ENCODE results near the gene CDK11B.
"Not testable (repeated sequence)": the region's sequence is repeated elsewhere in the genome, so short reads cannot be mapped to it uniquely, and the experiment has no call there.

CDK11B gene

DNA sequence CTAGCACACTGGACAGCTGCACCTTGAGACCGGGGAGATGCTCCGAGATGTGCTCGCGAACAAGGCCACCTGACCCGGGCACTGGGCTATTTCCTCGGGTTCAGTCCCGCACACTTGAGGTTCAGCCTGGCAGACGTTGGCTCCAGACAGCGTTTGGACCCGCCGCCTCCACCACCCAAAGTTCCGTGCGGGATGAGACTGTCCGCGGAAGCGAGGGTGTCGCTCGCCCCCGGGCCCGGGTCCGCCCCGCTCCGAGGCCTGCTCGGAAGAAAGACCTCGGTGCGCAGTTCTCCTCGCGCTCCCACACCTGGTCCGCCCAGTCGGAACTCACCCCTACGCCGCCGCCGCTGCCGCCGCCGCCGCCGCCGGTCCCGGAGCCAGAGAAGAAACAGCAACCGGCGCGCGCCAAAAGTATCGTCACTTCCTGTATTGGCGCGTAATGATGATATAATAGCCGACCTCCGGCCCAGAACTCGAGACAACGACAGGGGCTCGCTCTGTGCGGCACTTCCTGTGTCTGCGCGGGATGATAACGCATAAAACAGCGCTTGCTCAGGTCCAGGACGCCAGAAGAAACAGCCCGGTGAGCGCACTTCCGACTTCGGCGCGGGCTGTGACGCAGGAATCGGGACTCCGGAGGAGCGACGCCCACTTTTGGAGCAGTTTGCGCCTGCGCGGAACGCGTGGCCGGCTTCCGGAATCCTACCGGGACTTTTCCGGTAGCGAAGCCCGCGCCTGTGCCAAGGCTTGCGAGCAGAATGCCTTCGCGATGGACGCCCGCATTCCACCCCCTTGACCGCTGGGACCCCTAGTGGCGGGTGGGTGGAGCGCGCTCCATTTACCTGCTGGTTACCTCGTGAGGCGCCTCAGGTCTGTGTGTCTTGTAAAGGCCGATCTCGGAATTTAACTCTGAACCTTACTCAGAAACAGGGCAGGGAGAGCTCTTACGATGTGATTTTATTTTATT lies at the start of gene CDK11B:
Gene CDK11B (minus strand): TSS at position 422 of the 967 bp plus-strand sequence. CDS start 1,519 bp downstream, outside the sequence.
- DNase-seq = peak; percentile 99

DNA sequence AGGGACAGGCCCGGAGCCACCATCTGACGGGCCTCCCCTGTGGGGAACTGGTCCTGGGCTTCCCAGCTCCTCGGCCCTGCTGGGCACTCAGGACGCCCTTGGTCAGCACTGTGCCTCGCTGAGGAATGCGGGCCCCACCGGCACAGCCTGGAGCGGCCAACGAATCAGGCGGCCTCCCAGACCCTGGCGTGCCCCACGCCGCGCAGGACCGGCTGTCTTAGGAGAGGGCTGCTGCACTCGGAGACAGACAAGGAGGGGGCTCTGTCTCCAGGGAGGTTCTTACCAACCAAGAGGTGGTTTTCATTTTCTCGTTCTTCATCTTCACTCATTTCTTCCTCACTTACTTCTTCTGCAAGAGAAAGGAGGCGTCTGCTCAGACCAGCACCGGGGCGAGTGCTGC lies 49.1 kb upstream of the CDK11B start:
- DNase-seq = not testable (repeated sequence)

DNA sequence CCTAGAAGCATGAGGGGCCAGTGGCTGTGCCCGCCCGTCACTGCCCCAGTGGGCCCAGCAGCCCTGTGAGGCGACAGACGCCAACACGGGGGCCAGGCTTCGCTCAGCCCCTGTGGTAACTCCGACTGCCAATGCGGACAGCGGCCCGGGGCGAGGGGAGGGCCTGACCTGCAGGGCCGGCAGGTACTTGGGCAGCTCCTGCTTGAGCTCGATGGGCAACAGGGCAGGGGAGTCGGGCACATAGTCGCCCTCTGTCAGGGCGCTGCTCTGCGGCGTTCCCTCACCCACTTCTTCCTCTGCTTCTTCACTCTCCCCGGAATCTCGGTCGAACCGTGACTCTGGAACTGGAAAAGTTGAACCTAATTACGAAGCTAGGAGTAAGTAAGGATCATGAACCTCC lies 48.4 kb upstream of the CDK11B start:
- DNase-seq = not testable (repeated sequence)

DNA sequence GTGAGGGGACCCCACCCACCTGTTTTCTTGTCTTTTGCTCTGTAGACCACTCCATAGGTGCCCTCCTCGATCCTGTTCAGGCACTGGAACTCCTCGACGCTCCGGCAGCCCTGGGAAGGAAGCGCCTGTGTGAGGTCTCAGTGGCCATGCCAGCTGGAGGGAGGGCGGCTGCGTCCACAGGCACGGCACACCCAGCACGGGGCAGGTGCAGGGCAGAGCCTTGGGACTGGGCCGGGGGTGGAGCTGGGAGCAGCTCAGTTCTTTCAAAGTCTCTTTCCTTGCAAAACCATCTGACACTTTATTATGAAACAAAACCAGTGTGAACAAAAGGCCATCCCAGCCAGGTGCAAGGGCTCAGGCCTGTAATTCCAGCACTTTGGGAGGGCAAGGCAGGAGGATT lies 46.8 kb upstream of the CDK11B start:
- not testable (repeated sequence) for DNase-seq

DNA sequence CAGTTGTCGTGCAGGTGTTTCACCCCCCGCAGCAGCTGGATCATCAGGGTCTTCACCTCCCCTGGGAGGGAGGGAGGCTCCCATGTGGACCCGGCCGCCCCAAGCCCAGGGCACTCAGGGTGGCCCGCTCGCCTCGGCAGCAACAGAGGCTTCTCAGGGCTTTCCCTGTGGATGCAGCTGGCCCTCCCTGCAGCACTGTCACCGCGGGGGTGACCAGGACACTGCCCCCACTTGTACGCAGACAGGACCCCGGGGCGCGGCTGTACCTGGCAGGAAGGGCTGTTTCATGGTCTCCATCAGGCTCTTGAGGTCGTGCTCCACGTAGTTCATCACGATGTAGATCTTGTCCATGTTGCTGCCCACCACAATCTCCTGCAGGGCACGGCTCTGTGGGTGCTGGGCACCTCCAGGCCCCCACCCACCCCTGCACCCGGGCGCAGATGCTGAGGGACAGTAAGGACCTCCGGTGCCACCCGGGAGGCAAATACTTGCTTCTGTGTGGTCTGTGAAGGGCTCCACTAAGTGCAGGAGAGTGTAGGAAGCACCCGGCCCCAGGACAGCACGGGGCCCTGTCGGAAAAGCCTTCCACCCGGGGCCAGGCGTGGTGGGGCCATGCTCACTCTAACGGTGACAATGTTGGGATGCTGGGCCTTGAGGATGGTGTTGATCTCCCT lies 45.6 kb upstream of the CDK11B start:
- DNase-seq = peak in 1 of 2 donors; percentile 15

DNA sequence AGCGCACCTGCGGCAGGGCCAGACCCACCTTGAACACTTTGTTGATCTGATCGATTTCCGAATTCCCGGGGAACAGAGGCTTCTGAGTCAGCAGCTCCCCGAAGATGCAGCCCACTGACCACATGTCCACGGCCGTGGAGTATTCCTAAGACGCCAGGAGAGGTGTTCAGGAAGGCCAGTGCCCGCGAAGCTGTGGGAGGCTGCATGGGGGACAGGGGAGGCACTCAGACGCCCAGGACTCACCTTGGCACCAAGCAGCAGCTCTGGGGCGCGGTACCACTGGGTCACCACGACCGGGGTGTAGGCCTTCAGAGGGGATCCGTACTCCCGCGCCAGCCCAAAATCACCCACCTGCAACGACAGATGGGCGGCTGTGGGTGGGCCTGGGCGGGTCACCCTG lies 45.0 kb upstream of the CDK11B start:
- peak in 1 of 2 donors; percentile 18 for DNase-seq

DNA sequence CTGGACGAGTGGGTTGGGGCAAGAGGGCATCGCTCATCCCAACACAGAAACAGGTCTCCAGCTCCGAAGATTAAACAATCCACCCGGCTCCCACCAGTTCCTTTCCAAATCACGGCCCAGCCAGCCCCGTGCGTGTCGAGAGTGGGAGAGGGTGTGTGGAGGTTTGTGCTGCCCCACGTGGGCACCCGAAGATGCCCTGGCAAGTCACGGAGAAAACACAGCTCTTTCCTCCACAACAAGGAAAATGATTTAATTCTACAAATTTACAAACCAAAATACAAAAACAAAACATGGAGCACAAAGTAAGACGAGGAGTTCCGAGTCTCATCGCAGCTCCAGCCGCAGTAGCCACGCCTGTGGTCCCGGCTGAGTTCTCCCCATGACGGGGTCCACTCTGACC lies 43.7 kb upstream of the CDK11B start:
- DNase-seq = peak in 1 of 2 donors; percentile 13

DNA sequence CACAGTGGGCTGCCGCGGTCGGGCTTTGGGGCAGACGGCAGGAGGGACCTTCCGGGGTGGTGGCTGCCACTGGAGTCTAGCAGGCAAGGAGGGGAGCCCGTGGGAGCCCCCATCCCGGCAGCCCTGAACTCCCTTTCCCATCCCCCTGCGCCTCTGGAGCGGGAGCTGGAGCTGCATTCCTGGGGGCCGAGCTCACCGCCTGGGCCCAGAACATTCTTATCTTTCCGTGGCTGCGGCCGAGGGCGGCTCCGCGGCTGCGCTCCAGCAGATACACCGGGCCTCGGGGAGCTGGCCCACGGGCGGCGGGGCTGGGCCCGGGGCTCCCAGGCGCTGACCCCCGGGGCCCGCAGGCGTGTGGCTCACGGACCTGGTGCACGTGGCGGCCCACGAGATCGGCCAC lies 41.8 kb upstream of the CDK11B start:
- DNase-seq = not testable (repeated sequence)

DNA sequence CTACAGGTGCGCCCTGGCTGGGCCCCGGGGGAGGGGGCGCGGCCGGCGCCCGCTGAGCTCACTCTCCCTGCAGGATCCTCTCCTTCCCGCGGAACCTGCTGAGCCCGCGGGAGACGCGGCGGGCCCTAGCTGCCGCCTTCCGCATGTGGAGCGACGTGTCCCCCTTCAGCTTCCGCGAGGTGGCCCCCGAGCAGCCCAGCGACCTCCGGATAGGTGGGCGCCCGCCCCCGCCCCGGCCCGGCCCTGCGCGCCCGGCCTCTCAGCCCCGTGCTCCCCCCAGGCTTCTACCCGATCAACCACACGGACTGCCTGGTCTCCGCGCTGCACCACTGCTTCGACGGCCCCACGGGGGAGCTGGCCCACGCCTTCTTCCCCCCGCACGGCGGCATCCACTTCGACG lies 41.3 kb upstream of the CDK11B start:
- not testable (repeated sequence) for DNase-seq

DNA sequence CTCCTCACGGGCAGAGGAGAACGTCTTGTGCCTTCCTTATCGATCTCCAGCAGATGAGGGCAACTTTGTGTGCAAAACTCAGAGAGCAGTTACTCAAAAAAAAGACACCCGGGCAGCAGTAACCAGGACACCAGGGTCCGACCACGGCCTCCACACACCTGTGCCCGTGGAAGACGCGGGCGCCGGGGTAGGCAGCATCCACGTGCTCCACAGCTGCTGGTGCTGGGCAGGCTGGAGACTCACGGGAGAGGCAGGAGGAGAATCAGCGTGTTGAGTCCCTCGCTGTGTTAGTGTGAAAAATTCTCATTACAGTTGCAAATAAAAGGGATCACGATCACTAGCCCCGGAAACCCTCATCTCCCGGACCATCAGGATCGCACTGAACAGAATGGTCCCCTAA lies 40.3 kb upstream of the CDK11B start:
- DNase-seq = peak in 1 of 2 donors; percentile 13

DNA sequence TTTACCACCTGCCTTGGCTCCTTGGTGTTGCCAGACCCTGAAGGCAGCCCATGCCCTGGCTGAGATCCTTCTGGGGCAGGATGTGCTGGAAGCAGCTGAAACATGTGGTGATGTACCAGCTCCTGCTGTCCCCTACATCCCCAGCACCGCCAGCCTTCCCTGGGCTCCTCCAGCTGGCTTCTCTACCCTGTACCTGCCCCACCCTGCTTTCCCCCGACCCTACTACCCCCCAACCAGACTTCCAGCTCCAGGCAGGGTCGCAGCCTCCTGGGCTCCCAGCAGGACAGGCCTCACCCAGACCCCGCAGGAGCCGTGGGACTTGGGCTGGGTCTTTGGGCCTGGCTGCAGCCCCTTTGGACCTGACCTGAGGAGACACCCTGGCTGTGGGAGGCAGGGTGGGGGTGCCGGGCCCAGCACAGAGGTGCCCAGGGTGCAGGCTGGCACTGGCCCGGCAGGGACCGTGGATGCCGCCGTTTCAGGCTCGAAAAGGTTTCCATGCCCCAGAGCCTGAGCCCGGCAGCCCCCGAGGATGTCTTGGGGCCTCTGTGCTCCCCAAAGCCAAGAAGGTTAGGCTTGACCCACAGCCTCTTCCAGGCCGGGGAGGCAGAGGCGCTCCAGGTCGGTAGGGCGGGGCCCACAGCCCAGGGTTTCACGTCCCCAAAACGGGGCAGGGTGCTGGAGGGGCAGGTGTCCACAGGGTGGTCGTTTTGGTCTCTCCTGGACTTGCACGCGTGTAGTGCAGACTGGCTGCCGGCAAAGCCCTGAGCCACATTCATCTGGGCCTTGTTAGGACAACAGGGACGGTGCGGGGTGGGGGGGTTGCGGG lies 38.8 kb upstream of the CDK11B start:
- DNase-seq = peak in 1 of 2 donors; percentile 13

DNA sequence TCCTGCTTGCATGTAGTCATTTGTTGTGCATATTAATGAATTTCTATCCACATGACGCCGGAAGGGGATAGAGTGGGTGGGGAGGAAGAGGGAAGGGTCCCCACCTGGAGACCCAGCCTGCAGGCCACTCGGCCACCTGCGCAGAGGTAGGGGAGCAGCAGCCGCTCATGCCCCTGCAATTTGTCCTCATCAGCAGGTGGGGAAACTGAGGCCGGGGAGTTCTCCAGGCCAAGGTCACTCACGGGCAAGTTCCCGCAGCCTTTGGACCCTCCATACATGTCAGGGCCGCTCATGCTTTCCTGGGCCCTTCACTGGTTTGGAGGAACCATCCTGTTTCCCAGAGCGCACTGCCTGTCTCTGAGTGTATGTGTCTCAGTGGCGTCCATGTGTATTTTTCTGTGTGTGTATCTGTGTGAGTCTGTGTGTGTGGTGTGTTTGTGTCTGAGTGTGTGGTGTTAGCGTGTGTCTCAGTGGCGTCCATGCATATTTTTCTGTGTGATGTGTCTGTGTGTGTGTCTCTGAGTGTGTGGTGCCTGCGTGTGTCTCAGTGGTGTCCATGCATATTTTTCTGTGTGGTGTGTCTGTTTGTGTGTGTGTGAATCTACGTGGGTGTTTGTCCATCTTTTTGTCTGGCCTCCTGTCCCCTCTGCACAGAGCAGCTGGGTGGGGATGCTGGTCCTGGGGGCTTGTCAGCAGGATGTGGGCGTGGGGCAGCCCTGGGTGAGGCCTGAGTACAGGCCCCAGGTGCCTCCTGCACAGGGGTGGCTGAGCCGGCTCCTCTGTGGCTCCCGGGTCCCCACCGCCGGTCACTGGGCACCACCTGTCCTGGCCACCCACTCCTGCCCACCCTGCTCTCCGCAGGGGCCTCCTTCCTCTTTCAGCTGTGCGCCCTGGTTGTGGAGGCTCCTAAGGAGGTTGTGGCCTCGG lies 37.9 kb upstream of the CDK11B start:
- peak in 1 of 2 donors; percentile 14 for DNase-seq

DNA sequence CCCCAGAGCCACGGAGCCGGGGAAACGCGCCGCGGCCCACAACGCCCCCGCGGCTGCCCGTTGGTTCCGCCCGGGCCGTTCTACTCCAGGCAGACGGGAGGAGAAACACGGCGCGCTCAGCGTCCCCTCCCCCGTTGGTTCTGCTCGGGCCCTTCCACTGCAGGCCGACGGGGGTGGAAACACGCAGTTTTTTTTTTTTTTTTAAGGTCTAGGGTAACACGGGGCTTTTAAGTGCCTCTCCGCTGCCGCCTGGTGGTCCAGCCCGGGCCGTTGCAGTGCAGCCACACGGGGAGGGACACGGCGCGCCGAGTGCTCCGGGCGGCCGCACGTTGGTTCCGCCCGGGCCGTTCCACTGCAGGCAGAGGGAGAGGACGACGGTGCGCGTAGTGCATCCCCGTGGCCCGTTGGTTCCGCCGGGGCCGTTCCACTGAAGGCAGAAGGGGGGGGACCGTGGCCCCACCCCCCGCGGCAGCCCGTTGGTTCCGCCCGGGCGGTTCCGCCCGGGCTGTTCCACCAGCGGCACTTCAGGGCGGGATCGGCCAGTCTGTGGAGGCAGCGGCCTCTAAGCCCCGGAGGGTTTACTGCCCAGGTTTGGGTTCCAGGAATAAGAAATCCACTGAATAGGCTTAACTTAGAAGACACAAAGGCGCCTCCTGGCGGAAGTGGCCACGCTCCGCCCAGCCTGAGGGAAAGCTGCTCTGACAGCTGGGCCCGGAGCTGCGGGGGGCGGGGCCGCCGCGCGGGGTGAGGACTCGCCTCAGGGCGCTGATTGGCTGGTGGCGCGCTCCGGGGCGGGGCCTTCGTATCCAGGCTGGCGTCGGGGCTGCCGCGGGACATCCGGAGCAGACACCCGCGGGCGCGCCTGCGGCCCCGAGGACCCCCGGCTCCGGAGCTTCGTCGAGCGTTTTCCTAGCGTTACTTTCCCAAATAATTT lies 34.2 kb upstream of the CDK11B start, which contains the start of gene SLC35E2B:
Gene SLC35E2B (minus strand): TSS at position 82 of the 934 bp plus-strand sequence. CDS start 16,096 bp downstream, outside the sequence.
- DNase-seq = peak; percentile 76 to 92

DNA sequence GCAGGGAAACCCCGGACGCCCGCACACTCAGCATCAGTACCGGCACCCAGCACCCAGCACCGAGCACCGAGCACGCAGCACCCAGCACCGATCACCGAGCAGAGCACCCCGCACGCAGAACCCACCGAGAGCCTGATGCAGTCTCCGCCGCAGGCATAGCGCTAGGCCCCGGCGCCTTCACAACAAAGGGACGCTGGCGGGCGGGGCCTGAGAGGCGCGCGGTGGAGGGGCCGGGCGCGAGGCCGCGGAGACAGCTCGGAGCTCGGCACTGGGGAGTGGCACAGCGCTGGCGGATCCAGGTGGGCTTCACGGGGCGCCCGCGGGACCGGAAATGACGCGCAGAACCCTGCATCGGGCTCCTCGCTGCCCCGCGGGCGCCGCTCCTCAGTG lies 33.5 kb upstream of the CDK11B start:
- peak; percentile 42 to 80 for DNase-seq

DNA sequence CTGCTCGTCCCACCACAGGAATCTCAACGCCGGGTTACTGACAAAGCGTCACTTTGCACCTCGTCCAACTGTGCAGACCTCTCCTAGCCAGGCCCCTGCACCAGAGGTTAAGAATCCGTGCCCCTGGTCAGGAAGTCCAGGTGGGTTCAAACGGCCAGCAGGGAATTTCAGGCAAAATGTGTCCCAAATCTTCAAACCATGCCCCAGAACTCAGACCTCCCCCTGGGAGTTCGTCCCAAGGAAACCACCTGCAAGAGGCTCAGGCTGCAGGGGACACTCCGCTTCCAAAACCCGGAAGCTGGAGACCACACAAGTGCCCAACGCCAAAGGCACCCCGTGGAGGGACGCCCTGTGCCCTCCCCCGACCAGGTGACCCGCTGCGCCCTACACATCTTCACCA lies 32.6 kb upstream of the CDK11B start:
- not testable (repeated sequence) for DNase-seq

DNA sequence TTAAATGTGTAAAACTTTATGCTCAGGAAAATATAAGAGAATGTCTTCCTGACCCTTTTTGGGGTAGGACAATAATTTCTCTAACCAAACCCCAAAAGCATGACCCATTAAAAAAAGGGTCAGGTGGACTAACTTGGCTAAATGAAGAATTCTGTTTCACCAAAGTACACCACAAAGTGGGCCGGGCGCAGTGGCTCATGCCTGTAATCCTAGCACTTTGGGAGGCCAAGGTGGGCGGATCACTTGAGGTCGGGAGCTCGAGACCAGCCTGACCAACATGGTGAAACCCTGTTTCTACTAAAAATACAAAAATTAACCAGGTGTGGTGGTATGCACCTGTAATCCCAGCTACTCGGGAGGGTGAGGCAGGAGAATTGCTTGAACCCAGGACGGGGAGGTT lies 30.7 kb upstream of the CDK11B start:
- DNase-seq = peak in 1 of 2 donors; percentile 15

DNA sequence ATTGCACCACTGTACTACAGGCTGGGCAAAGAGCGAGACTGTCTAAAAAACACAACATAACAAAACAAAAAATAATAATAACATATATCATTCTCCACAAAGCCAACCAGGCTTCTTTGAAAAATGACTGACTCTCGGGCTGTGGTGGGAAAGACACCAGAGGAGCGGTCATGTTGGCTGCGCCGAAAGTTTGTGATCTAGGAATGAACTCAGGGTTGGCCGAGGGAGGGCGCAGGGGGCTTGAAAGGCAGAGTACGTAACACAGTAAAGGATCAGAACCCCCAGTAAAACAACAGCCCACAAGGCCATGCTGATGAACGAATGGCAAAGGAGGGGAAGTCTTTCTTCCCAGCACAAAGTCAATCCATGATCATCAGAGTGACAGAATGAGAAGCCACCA lies 29.0 kb upstream of the CDK11B start:
- no peak for DNase-seq

DNA sequence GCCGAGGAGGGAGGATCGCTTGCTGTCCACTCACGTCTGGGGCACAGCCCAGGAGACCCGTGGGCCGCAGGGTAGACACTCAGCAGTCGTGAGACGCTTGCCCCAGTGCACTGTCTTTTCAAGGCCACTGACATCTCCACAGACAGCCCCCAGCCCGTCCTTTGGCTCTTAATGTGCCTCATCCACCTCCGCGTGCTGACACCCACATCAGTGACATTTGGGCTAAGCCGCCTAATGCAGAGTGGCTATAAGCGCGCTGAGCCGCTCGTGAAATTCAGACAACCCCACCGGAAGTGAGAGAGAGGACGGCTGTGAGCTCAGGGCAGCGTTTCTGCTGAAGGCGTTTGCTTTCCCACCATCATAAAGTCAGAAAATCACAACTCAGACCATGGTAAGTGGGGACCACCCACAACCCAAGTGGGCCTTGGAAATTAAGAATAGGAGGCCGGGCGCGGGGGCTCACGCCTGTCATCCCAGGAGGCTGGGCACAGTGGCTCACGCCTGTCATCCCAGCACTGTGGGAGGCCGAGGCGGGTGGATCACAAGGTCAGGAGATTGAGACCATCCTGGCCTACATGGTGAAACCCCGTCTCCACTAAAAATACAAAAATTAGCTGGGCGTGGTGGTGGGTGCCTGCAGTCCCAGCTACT lies 25.4 kb upstream of the CDK11B start:
- DNase-seq = no peak

DNA sequence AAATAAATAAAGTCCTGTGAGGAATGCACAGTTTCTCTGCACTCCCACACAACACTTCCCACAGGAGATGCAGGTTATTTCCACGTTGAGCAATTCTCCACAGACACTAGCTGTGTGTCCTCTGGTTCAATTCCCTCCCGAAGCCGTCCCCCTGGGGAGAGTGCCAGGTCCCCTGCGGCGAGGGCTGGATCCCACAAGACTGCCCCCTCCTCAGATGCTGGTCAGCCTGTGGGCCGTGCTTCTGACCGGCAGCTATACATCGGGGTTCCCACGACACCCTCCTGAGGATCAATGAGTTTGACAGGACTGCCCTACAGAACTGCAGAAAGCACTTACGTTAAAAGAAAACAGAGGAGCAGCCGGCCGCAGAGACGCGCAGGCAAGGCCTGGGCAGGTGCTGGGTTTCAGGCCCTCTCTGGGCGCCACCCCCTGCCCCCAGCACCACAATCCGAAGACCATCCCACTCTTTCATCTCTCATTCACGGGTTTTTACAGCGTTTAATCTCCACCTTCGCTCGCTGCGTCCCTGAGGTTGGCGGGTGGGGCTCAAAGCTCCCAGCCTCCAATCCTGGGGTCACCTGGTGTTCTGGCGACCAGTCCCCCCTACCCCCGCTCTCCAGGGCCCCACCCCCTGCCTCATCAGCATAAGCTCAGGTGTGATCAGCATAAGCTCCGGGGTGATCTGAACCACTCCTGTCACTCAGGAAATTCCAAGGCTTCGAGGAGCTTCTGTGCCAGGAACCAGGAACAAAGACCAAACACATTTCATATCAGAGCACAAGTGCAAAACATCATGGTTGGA lies 24.5 kb upstream of the CDK11B start:
- no peak for DNase-seq

All from stimulated activated CD4-positive, alpha-beta T cell treated with anti-CD3 and anti-CD28 coated beads, Interleukin-2, amount 100 ng/mL, for 24 hours (primary cell).